ENCODE measurements around the gene MYB.

Gene MYB

GRCh38 chr6:135186255-135186654, 5.1 kb downstream of the MYB start:
- Histone ChIP-seq H3K27ac (ENCODE audit: extremely low read depth, low read depth, low read length) (no peak overlapping the region), H3K9me3 (ENCODE audit: control insufficient read depth, insufficient read depth, low read depth, low read length) (no peaks in the 10 kb centered on the region), H3K36me3 (ENCODE audit: control insufficient read depth in 2 of 2, insufficient read depth in 1 of 2, low read length in 2 of 2) (no peaks in the 10 kb centered on the region), H3K4me1 (ENCODE audit: control insufficient read depth, insufficient read depth, low read length) (peaks cover 3% of the 10 kb centered on the region), H3K4me3 (ENCODE audit: low read depth, low read length) (no peak overlapping the region)
- CTCF ChIA-PET: interaction anchor here (0.7 kb wide), 1 partner anchor 333 kb away, joined by 3 read pairs; no protein-coding TSS in a partner anchor
- POLR2A ChIA-PET: no interaction called here
- TF ChIP-seq ZNF639 (tag by site-specific recombination; IDR thresholded peaks at IDR 0.05) (no peak), ZNF239 (tag by site-specific recombination; IDR thresholded peaks at IDR 0.05) (no peak), ZNF426 (tag by site-specific recombination; IDR thresholded peaks at IDR 0.05) (no peak), ZNF777 (tag by site-specific recombination; IDR thresholded peaks at IDR 0.05; ENCODE audit: borderline replicate concordance) (no peak), HOXC10 (CRISPR knock-in tag; IDR thresholded peaks at IDR 0.05) (no peak), SCRT1 (tag by site-specific recombination; IDR thresholded peaks at IDR 0.05; ENCODE audit: borderline replicate concordance) (no peak), ZXDB (tag by site-specific recombination; IDR thresholded peaks at IDR 0.05) (no peak)

GRCh38 chr6:135187372-135187771, 6.3 kb downstream of the MYB start:
- Histone ChIP-seq H3K4me3 (ENCODE audit: low read depth, low read length) (no peak overlapping the region), H3K9me3 (ENCODE audit: control insufficient read depth, insufficient read depth, low read depth, low read length) (no peaks in the 10 kb centered on the region), H3K36me3 (ENCODE audit: control insufficient read depth in 2 of 2, insufficient read depth in 1 of 2, low read length in 2 of 2) (peaks cover 0 to 2% of the 10 kb centered on the region in 2 experiments; a peak in 1 of 3 replicates), H3K27ac (ENCODE audit: extremely low read depth, low read depth, low read length) (no peak overlapping the region), H3K4me1 (ENCODE audit: control insufficient read depth, insufficient read depth, low read length) (peaks cover 3% of the 10 kb centered on the region)
- CTCF ChIA-PET: interaction anchor here (0.5 kb wide), 1 partner anchor 45 kb away, joined by 3 read pairs; no protein-coding TSS in a partner anchor
- POLR2A ChIA-PET: interaction anchor here (0.6 kb wide), 1 partner anchor 132 kb away, joined by 3 read pairs; no protein-coding TSS in a partner anchor
- TF ChIP-seq ZNF175 (tag by site-specific recombination; IDR thresholded peaks at IDR 0.05) (no peak), ZNF837 (tag by site-specific recombination; IDR thresholded peaks at IDR 0.05) (no peak), ATF2 (tag by site-specific recombination; IDR thresholded peaks at IDR 0.05; ENCODE audit: low read depth) (no peak), ZNF555 (tag by site-specific recombination; conservative IDR thresholded peaks at IDR 0.05) (no peak), ZBTB49 (tag by site-specific recombination; IDR thresholded peaks at IDR 0.05; ENCODE audit: low read depth) (no peak), ZSCAN4 (tag by site-specific recombination; IDR thresholded peaks at IDR 0.05) (no peak), MZF1 (tag by site-specific recombination; IDR thresholded peaks at IDR 0.05; ENCODE audit: borderline replicate concordance) (no peak), ZFP3 (tag by site-specific recombination; IDR thresholded peaks at IDR 0.05; ENCODE audit: low read depth) (no peak), ZNF561 (tag by site-specific recombination; IDR thresholded peaks at IDR 0.05; ENCODE audit: borderline replicate concordance) (no peak), PRDM2 (tag by site-specific recombination; IDR thresholded peaks at IDR 0.05; ENCODE audit: borderline replicate concordance) (no peak), ZNF426 (tag by site-specific recombination; IDR thresholded peaks at IDR 0.05) (no peak), ZNF529 (tag by site-specific recombination; IDR thresholded peaks at IDR 0.05; ENCODE audit: insufficient replicate concordance) (no peak)

All from HEK293 (cell line).